ENCODE data around the gene SYNGR1.

The SYNGR1 gene

DNA sequence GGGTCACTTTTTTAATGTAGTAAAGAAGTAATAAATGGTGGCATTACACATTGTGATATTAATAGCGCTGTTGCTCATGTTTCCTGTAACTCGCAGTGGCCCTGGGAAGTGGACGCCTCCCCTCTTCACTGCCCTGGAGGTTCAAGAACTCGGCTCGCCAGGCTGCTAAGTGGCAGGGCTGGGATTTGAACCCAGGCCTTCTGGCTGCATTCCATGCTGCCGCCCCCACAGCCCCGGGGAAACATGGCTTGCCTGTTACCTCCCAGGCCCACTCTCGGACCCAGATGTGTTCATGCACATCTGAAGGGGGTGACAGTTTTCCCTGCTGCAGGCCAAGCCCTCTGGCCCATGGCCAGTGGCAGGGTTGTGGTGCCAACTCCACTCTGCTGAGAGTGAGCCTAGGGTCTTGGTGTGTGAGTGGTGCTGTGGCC is 82.0 kb downstream of the SYNGR1 start:
- TF ChIP-seq TAF1 (IDR thresholded peaks at IDR 0.05; ENCODE audit: low read depth) (no peak), EP300 (IDR thresholded peaks at IDR 0.05; ENCODE audit: borderline replicate concordance) (no peak), RAD21 (IDR thresholded peaks at IDR 0.05; ENCODE audit: low read depth) (no peak), FOXM1 (IDR thresholded peaks at IDR 0.05; ENCODE audit: borderline replicate concordance, low read depth) (no peak), TEAD4 (IDR thresholded peaks at IDR 0.05) (no peak), CEBPB (IDR thresholded peaks at IDR 0.05) (no peak), ZBTB7A (IDR thresholded peaks at IDR 0.05; ENCODE audit: low read depth) (no peak), CREB1 (IDR thresholded peaks at IDR 0.05; ENCODE audit: low read depth) (no peak), YY1 (IDR thresholded peaks at IDR 0.05; ENCODE audit: low read depth) (no peak), TCF12 (IDR thresholded peaks at IDR 0.05; ENCODE audit: low read depth) (no peak), EGR1 (IDR thresholded peaks at IDR 0.05) (no peak)
- TF ChIP-seq, protein P1, sequence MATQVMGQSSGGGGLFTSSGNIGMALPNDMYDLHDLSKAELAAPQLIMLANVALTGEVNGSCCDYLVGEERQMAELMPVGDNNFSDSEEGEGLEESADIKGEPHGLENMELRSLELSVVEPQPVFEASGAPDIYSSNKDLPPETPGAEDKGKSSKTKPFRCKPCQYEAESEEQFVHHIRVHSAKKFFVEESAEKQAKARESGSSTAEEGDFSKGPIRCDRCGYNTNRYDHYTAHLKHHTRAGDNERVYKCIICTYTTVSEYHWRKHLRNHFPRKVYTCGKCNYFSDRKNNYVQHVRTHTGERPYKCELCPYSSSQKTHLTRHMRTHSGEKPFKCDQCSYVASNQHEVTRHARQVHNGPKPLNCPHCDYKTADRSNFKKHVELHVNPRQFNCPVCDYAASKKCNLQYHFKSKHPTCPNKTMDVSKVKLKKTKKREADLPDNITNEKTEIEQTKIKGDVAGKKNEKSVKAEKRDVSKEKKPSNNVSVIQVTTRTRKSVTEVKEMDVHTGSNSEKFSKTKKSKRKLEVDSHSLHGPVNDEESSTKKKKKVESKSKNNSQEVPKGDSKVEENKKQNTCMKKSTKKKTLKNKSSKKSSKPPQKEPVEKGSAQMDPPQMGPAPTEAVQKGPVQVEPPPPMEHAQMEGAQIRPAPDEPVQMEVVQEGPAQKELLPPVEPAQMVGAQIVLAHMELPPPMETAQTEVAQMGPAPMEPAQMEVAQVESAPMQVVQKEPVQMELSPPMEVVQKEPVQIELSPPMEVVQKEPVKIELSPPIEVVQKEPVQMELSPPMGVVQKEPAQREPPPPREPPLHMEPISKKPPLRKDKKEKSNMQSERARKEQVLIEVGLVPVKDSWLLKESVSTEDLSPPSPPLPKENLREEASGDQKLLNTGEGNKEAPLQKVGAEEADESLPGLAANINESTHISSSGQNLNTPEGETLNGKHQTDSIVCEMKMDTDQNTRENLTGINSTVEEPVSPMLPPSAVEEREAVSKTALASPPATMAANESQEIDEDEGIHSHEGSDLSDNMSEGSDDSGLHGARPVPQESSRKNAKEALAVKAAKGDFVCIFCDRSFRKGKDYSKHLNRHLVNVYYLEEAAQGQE (IDR thresholded peaks at IDR 0.05; ENCODE audit: low read depth), result no peak

DNA sequence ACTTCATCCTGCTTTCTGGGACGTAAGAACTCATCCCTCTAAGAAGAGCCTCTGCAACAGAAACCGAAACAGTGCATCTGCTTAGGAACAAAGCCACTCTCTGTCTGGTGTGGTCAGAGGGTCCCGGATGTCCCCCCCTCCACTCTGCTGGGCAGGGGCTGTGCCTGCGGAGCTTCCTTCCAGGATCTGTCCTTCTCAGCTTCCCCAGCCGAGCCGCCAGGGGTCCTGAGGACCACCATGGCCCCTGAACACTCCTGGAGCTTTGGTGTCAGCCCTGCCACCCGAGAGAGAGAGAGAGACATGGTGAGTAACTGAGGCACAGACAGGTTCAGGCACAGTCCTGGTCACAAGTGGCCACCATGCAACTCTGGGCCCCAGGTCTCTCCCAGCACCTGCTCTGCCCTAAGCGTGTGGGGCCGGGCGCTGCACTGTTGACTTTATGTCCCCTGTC is 82.6 kb downstream of the SYNGR1 start:
- TF ChIP-seq TAF1 (IDR thresholded peaks at IDR 0.05; ENCODE audit: low read depth) (no peak), RAD21 (IDR thresholded peaks at IDR 0.05; ENCODE audit: low read depth) (no peak), TCF12 (IDR thresholded peaks at IDR 0.05; ENCODE audit: low read depth) (no peak), NFIC (IDR thresholded peaks at IDR 0.05) (no peak), CEBPB (IDR thresholded peaks at IDR 0.05) (no peak), TEAD4 (IDR thresholded peaks at IDR 0.05) (no peak), EP300 (IDR thresholded peaks at IDR 0.05; ENCODE audit: borderline replicate concordance) (no peak), EGR1 (IDR thresholded peaks at IDR 0.05) (no peak), ZBTB7A (IDR thresholded peaks at IDR 0.05; ENCODE audit: low read depth) (no peak), CREB1 (IDR thresholded peaks at IDR 0.05; ENCODE audit: low read depth) (no peak), USF1 (IDR thresholded peaks at IDR 0.05) (no peak), YY1 (IDR thresholded peaks at IDR 0.05; ENCODE audit: low read depth) (no peak), FOXM1 (IDR thresholded peaks at IDR 0.05; ENCODE audit: borderline replicate concordance, low read depth) (no peak)
- TF ChIP-seq, protein P1 (IDR thresholded peaks at IDR 0.05; ENCODE audit: low read depth), result no peak
- TF ChIP-seq, protein P2, sequence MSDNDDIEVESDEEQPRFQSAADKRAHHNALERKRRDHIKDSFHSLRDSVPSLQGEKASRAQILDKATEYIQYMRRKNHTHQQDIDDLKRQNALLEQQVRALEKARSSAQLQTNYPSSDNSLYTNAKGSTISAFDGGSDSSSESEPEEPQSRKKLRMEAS (IDR thresholded peaks at IDR 0.05), result no peak

DNA sequence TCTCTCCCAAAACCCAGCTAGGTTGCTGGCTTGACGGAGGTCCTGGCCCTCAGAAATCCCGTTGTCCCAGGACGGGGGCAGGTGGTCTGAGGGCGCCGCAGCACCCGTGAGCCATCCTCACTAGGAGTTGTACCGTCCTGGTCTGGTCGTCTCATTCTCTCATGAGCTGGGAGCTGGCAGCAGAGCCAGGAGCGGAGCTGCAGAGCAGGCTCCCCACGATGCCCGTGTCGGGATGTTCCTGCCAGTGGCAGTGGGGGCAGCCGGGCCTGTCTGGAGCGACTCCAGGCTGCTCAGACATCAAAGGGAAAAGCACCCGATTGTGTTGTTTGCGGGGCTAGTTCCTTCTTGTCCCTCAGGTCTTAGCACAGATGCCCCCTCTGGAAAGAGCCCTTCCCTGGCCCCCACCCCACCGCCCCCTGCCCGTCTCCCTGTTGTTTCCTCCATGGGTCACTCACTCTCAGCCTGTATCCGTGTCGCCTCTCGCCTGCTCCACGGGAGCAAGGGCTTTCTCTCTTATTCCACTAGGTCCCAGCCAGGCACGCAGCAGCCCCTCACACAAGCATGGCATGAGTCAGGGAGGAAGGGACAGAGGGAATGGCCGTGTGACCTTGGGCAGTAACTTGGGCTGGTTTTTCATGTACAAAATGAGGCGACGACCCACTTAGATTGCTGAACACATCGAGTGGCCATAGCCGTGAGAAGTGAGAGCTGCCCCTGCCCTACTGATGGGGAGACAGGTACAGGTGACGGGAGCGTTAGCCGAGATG is 83.9 kb downstream of the SYNGR1 start:
- TF ChIP-seq TCF12 (IDR thresholded peaks at IDR 0.05; ENCODE audit: low read depth) (no peak), FOXM1 (IDR thresholded peaks at IDR 0.05; ENCODE audit: borderline replicate concordance, low read depth) (no peak), CEBPB (IDR thresholded peaks at IDR 0.05) (no peak), TEAD4 (IDR thresholded peaks at IDR 0.05) (no peak), CREB1 (IDR thresholded peaks at IDR 0.05; ENCODE audit: low read depth) (no peak), EP300 (IDR thresholded peaks at IDR 0.05; ENCODE audit: borderline replicate concordance) (no peak), TAF1 (IDR thresholded peaks at IDR 0.05; ENCODE audit: low read depth) (no peak)
- TF ChIP-seq, protein P1 (IDR thresholded peaks at IDR 0.05; ENCODE audit: low read depth), result no peak
- TF ChIP-seq, protein P2 (IDR thresholded peaks at IDR 0.05), result no peak

DNA sequence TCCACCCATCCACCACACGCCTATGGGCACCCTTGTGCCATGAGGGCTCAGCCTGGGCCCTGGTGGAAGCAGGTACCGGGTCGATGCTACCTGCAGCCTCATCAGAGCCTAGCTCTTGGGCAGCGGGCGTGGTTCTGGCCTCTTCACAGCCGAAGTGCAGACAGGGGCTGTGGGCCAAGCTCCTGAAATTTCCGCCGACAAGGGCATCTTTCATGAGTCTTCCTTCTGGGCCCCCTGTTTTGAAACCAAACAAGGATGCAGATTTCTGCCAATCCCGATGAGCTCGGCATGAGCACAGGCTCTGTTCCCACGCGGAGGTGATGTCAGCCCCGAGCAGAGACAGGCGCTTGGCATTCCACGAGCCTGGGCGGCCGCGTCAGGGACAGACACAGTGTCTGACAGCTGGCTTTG is 84.5 kb downstream of the SYNGR1 start:
- TF ChIP-seq NFIC (IDR thresholded peaks at IDR 0.05), result no peak
- TF ChIP-seq, protein P2 (IDR thresholded peaks at IDR 0.05), result no peak
- no peak for TF ChIP-seq EGR1 (IDR thresholded peaks at IDR 0.05)
- TF ChIP-seq TCF12 (IDR thresholded peaks at IDR 0.05; ENCODE audit: low read depth), result no peak
- TF ChIP-seq YY1 (IDR thresholded peaks at IDR 0.05; ENCODE audit: low read depth), result no peak
